ENCODE data around the gene DLG2.

DLG2 gene

GRCh38 chr11:83909579-83910534 lies 1717.3 kb downstream of the DLG2 start:
- Histone ChIP-seq H3K27ac (ENCODE audit: low read depth, low read length) (no peak overlapping the region), H3K27me3 (ENCODE audit: control insufficient read depth, low read length) (no peaks in the 10 kb centered on the region), H3K36me3 (ENCODE audit: control insufficient read depth, low read length) (no peaks in the 10 kb centered on the region), H3K9me2 (replicated peaks; ENCODE audit: control insufficient read depth, low read length) (no peaks in the 10 kb centered on the region), H3F3A (ENCODE audit: control insufficient read depth, insufficient read depth) (no peaks in the 10 kb centered on the region), H4K20me1 (ENCODE audit: control insufficient read depth, insufficient read depth, low read depth, low read length) (no peaks in the 10 kb centered on the region), H3K4me1 (ENCODE audit: control insufficient read depth, low read length) (no peaks in the 10 kb centered on the region), H3K9me3 (ENCODE audit: control insufficient read depth, insufficient read depth, low read length) (no peaks in the 10 kb centered on the region), H3K4me3 (ENCODE audit: low read length) (no peak overlapping the region), H3K79me2 (ENCODE audit: control insufficient read depth, low read length) (no peaks in the 10 kb centered on the region), H3K4me2 (ENCODE audit: low read length) (no peak overlapping the region)
- TF ChIP-seq EZH2phosphoT487 (IDR thresholded peaks at IDR 0.05; ENCODE audit: borderline replicate concordance, low read length): no peak
- TF ChIP-seq, protein P1, sequence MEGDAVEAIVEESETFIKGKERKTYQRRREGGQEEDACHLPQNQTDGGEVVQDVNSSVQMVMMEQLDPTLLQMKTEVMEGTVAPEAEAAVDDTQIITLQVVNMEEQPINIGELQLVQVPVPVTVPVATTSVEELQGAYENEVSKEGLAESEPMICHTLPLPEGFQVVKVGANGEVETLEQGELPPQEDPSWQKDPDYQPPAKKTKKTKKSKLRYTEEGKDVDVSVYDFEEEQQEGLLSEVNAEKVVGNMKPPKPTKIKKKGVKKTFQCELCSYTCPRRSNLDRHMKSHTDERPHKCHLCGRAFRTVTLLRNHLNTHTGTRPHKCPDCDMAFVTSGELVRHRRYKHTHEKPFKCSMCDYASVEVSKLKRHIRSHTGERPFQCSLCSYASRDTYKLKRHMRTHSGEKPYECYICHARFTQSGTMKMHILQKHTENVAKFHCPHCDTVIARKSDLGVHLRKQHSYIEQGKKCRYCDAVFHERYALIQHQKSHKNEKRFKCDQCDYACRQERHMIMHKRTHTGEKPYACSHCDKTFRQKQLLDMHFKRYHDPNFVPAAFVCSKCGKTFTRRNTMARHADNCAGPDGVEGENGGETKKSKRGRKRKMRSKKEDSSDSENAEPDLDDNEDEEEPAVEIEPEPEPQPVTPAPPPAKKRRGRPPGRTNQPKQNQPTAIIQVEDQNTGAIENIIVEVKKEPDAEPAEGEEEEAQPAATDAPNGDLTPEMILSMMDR (IDR thresholded peaks at IDR 0.05; ENCODE audit: low read depth, low read length, poor library complexity, severe bottlenecking): no peak

DNA sequence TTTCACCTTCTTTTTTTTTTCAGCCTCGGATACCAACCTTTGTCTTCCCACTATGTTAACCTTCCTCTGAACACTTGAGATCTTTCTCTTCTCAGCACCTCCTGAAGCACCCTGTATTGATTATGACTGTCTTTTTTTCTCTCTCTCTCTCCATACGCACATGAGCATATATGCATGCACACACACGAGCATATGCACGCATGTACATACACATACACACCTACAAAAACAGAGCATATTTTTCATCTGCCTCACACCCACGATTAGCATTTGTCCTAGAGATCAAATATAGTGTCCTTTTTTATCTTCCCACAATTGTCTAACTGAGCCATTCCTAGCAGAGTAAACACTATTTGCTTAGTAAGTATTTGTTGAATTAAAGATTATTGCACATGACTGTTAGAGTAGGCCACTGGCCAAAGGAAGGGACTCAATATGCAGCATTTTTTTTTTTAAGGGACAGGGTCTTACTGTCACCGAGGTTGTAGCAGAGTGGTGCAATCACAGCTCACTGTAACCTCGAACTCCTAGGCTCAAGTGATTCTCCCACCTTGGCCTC lies 1718.8 kb downstream of the DLG2 start:
- no peaks in the 10 kb centered on the region for H3F3A ChIP-seq (ENCODE audit: control insufficient read depth, insufficient read depth)
- H4K20me1 ChIP-seq (ENCODE audit: control insufficient read depth, insufficient read depth, low read depth, low read length): no peaks in the 10 kb centered on the region
- no peak overlapping the region for H3K27ac ChIP-seq (ENCODE audit: low read depth, low read length)
- H3K79me2 ChIP-seq (ENCODE audit: control insufficient read depth, low read length): no peaks in the 10 kb centered on the region
- no peaks in the 10 kb centered on the region for H3K27me3 ChIP-seq (ENCODE audit: control insufficient read depth, low read length)
- H3K36me3 ChIP-seq (ENCODE audit: control insufficient read depth, low read length): no peaks in the 10 kb centered on the region
- no peak overlapping the region for H3K4me2 ChIP-seq (ENCODE audit: low read length)
- TF ChIP-seq, protein P1 (IDR thresholded peaks at IDR 0.05; ENCODE audit: low read depth, low read length, poor library complexity, severe bottlenecking): no peak
- no peak for TF ChIP-seq EZH2phosphoT487 (IDR thresholded peaks at IDR 0.05; ENCODE audit: borderline replicate concordance, low read length)
- no peak overlapping the region for H3K4me3 ChIP-seq (ENCODE audit: low read length)
- H3K9me3 ChIP-seq (ENCODE audit: control insufficient read depth, insufficient read depth, low read length): no peaks in the 10 kb centered on the region
- H3K9me2 ChIP-seq (replicated peaks; ENCODE audit: control insufficient read depth, low read length): no peaks in the 10 kb centered on the region
- H3K4me1 ChIP-seq (ENCODE audit: control insufficient read depth, low read length): no peaks in the 10 kb centered on the region

GRCh38 chr11:83895516-83895915 lies 1731.6 kb downstream of the DLG2 start:
- Histone ChIP-seq H3K9me2 (replicated peaks; ENCODE audit: control insufficient read depth, low read length) (no peaks in the 10 kb centered on the region), H3K4me1 (ENCODE audit: control insufficient read depth, low read length) (no peaks in the 10 kb centered on the region), H3K27ac (ENCODE audit: low read depth, low read length) (no peak overlapping the region), H3K4me2 (ENCODE audit: low read length) (no peak overlapping the region), H3F3A (ENCODE audit: control insufficient read depth, insufficient read depth) (no peaks in the 10 kb centered on the region), H3K27me3 (ENCODE audit: control insufficient read depth, low read length) (no peaks in the 10 kb centered on the region), H4K20me1 (ENCODE audit: control insufficient read depth, insufficient read depth, low read depth, low read length) (no peaks in the 10 kb centered on the region), H3K4me3 (ENCODE audit: low read length) (no peak overlapping the region), H3K36me3 (ENCODE audit: control insufficient read depth, low read length) (no peaks in the 10 kb centered on the region), H3K9me3 (ENCODE audit: control insufficient read depth, insufficient read depth, low read length) (no peaks in the 10 kb centered on the region), H3K79me2 (ENCODE audit: control insufficient read depth, low read length) (no peaks in the 10 kb centered on the region)
- no peak for TF ChIP-seq EZH2phosphoT487 (IDR thresholded peaks at IDR 0.05; ENCODE audit: borderline replicate concordance, low read length)
- TF ChIP-seq, protein P1 (IDR thresholded peaks at IDR 0.05; ENCODE audit: low read depth, low read length, poor library complexity, severe bottlenecking): no peak

All from DOHH2 (cell line).